Suppressor macrophage treated with lipopolysaccharide for 1 hour (primary cell): ENCODE results near the gene NOD2.
A peak's percentile ranks its signal among the peaks of the same experiment; 100 is the strongest.

Source experiments
- DNase-seq, 3 donors: peaks; one replicate each; pipeline ENCODE4 v3.0.0-alpha.2; 2020 to 2022

The NOD2 gene

GRCh38 chr16:50695017-50696000, 1.9 kb downstream of the NOD2 start:
- peak; percentile 90 to 94 (median 90) for DNase-seq

- no peak for DNase-seq
These were observed 2.7 kb downstream of the NOD2 start for GRCh38 chr16:50696126-50696525.

- peak; percentile 91 to 97 (median 96) for DNase-seq
These were observed 3.4 kb downstream of the NOD2 start for GRCh38 chr16:50696575-50697420.

GRCh38 chr16:50697421-50697715, 4.0 kb downstream of the NOD2 start:
- DNase-seq: no peak

- DNase-seq: peak; percentile 93 to 98 (median 95)
These were observed 4.7 kb downstream of the NOD2 start for GRCh38 chr16:50697881-50698767.

GRCh38 chr16:50699326-50700159, 6.1 kb downstream of the NOD2 start:
- peak; percentile 65 to 85 (median 72) for DNase-seq

- peak in 2 of 3 donors; percentile 49 to 53 for DNase-seq
These were observed 9.3 kb downstream of the NOD2 start for GRCh38 chr16:50702725-50703124.

GRCh38 chr16:50704245-50704644, 10.8 kb downstream of the NOD2 start:
- DNase-seq: no peak

- DNase-seq: no peak
These were observed 12.2 kb downstream of the NOD2 start for GRCh38 chr16:50705436-50706110.

- DNase-seq: no peak
These were observed 12.8 kb downstream of the NOD2 start for GRCh38 chr16:50706250-50706649.

- peak; percentile 39 to 55 (median 47) for DNase-seq
These were observed 15.1 kb downstream of the NOD2 start for GRCh38 chr16:50708373-50709060.

- DNase-seq: peak; percentile 82 to 92 (median 86)
These were observed 15.8 kb downstream of the NOD2 start for GRCh38 chr16:50709061-50709684.

- DNase-seq: no peak
These were observed 16.6 kb downstream of the NOD2 start for GRCh38 chr16:50709980-50710379.

GRCh38 chr16:50711040-50711439, 17.6 kb downstream of the NOD2 start:
- DNase-seq: no peak

- DNase-seq: no peak
These were observed 18.6 kb downstream of the NOD2 start for GRCh38 chr16:50711862-50712559.

GRCh38 chr16:50712560-50712898, 19.1 kb downstream of the NOD2 start:
- peak in 1 of 3 donors; percentile 48 for DNase-seq

- peak; percentile 50 to 57 (median 54) for DNase-seq
These were observed 19.6 kb downstream of the NOD2 start for GRCh38 chr16:50712956-50713355.

GRCh38 chr16:50717091-50717490, 23.7 kb downstream of the NOD2 start:
- DNase-seq: no peak

- no peak for DNase-seq
These were observed 24.1 kb downstream of the NOD2 start for GRCh38 chr16:50717494-50717893.
